Astrocyte (in vitro differentiated cells and primary cell): Measurements from ENCODE around the gene TMEM269. TPM values are rescaled to one million over a fixed set of nuclear protein-coding genes. Genes with fewer than 3 reads are reported as not detected.

Source experiments
- DNase-seq: peaks from one replicate; pipeline ENCODE4 v3.0.0-alpha.2; 2010; ENCODE audit warnings: low read depth
- FAIRE-seq: peaks from 2 replicates; lab custom pipeline; 2011; peaks lifted over from hg19 to GRCh38; lab: Jason Lieb, UNC
- H2AFZ ChIP-seq: 2 replicates; pipeline ENCODE4 v1.6.0; 2012; ENCODE audit warnings: low read depth, low read length, inconsistent platforms
- H3K27ac ChIP-seq: 2 replicates; pipeline ENCODE4 v1.5.1; 2011; ENCODE audit warnings: low read depth, low read length, inconsistent platforms
- H3K27me3 ChIP-seq: 2 replicates; pipeline ENCODE4 v1.6.0; 2011; ENCODE audit warnings: low read length, inconsistent platforms; ENCODE audit not compliant: insufficient read depth
- H3K36me3 ChIP-seq: 2 replicates; pipeline ENCODE4 v1.5.1; 2011; ENCODE audit warnings: low read length, inconsistent platforms; ENCODE audit not compliant: insufficient read depth
- H3K4me1 ChIP-seq: 2 replicates; pipeline ENCODE4 v1.5.1; 2011; ENCODE audit warnings: low read length, inconsistent platforms; ENCODE audit not compliant: insufficient read depth
- H3K4me2 ChIP-seq: 2 replicates; pipeline ENCODE4 v1.6.0; 2012; ENCODE audit warnings: low read length, inconsistent platforms
- H3K4me3 ChIP-seq: 2 replicates; pipeline ENCODE4 v1.5.1; 2011; ENCODE audit warnings: low read depth, mild to moderate bottlenecking, low read length, inconsistent platforms; ENCODE audit not compliant: insufficient read depth
- H3K79me2 ChIP-seq: 2 replicates; pipeline ENCODE4 v1.6.0; 2012; ENCODE audit warnings: mild to moderate bottlenecking, low read length, inconsistent platforms; ENCODE audit not compliant: insufficient read depth
- H3K9ac ChIP-seq: 2 replicates; pipeline ENCODE4 v1.6.0; 2012; ENCODE audit warnings: mild to moderate bottlenecking, low read length, inconsistent platforms
- H3K9me3 ChIP-seq: 2 replicates; pipeline ENCODE4 v1.5.1; 2012; ENCODE audit warnings: low read depth, mild to moderate bottlenecking, low read length, inconsistent platforms; ENCODE audit not compliant: insufficient read depth
- H4K20me1 ChIP-seq: 2 replicates; pipeline ENCODE4 v1.6.0; 2012; ENCODE audit warnings: low read length, inconsistent platforms; ENCODE audit not compliant: insufficient read depth
- H3K27ac Mint-ChIP-seq: one replicate; pipeline ENCODE4 v1.8.0; 2021; ENCODE audit warnings: mild to moderate bottlenecking, mixed read lengths; ENCODE audit not compliant: unreplicated experiment
- H3K27me3 Mint-ChIP-seq: one replicate; pipeline ENCODE4 v1.8.0; 2021; ENCODE audit warnings: low read depth, mixed read lengths; ENCODE audit not compliant: unreplicated experiment
- H3K36me3 Mint-ChIP-seq: one replicate; pipeline ENCODE4 v1.8.0; 2021; ENCODE audit warnings: low read depth, mixed read lengths; ENCODE audit not compliant: unreplicated experiment
- H3K4me1 Mint-ChIP-seq: one replicate; pipeline ENCODE4 v1.8.0; 2021; ENCODE audit warnings: low read depth, mixed read lengths; ENCODE audit not compliant: unreplicated experiment
- H3K4me3 Mint-ChIP-seq: one replicate; pipeline ENCODE4 v1.8.0; 2021; ENCODE audit warnings: mild to moderate bottlenecking, moderate library complexity, mixed read lengths; ENCODE audit not compliant: unreplicated experiment
- H3K9me3 Mint-ChIP-seq: one replicate; pipeline ENCODE4 v1.8.0; 2021; ENCODE audit warnings: mild to moderate bottlenecking, mixed read lengths; ENCODE audit not compliant: unreplicated experiment
- EZH2 ChIP-seq: IDR thresholded peaks from 2 replicates; pipeline ENCODE4 v1.6.1; 2012; ENCODE audit warnings: mild to moderate bottlenecking, low read length, inconsistent platforms; ENCODE audit not compliant: insufficient read depth
- total RNA-seq: library from RNA; stranded (reverse); gene quantifications from 2 replicates; pipeline ENCODE4 v1.2.1, GENCODE V29; 2021
- TF ChIP-seq, protein P1 (sequence below): IDR thresholded peaks from 2 replicates; pipeline ENCODE4 v1.5.1; 2011; ENCODE audit warnings: low read depth, mild to moderate bottlenecking, inconsistent platforms, low read length, moderate library complexity; ENCODE audit not compliant: insufficient read depth

The TMEM269 gene
- total RNA-seq, 1 donor from 2014 or later = 0.09 TPM

- Mint-ChIP-seq H3K27ac (no peak overlapping the region), H3K4me1 (peaks cover 5% of the 10 kb centered on the region), H3K4me3 (no peak overlapping the region), H3K36me3 (no peaks in the 10 kb centered on the region), H3K27me3 (peaks cover 3% of the 10 kb centered on the region), H3K9me3 (peaks cover 2% of the 10 kb centered on the region)
- no peaks in the 10 kb centered on the region for H3K79me2 ChIP-seq
- H3K9me3 ChIP-seq = no peaks in the 10 kb centered on the region
- no peak for DNase-seq
- no peak overlapping the region for H2AFZ ChIP-seq
- no peaks in the 10 kb centered on the region for H3K4me1 ChIP-seq
- no peak for FAIRE-seq
- H3K9ac ChIP-seq = no peak overlapping the region
- H3K4me3 ChIP-seq = no peak overlapping the region
- TF ChIP-seq, protein P1, sequence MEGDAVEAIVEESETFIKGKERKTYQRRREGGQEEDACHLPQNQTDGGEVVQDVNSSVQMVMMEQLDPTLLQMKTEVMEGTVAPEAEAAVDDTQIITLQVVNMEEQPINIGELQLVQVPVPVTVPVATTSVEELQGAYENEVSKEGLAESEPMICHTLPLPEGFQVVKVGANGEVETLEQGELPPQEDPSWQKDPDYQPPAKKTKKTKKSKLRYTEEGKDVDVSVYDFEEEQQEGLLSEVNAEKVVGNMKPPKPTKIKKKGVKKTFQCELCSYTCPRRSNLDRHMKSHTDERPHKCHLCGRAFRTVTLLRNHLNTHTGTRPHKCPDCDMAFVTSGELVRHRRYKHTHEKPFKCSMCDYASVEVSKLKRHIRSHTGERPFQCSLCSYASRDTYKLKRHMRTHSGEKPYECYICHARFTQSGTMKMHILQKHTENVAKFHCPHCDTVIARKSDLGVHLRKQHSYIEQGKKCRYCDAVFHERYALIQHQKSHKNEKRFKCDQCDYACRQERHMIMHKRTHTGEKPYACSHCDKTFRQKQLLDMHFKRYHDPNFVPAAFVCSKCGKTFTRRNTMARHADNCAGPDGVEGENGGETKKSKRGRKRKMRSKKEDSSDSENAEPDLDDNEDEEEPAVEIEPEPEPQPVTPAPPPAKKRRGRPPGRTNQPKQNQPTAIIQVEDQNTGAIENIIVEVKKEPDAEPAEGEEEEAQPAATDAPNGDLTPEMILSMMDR = no peak
- TF ChIP-seq EZH2 = no peak
- no peaks in the 10 kb centered on the region for H3K27me3 ChIP-seq
- H4K20me1 ChIP-seq = no peaks in the 10 kb centered on the region
- no peaks in the 10 kb centered on the region for H3K36me3 ChIP-seq
- H3K4me2 ChIP-seq = no peak overlapping the region
- H3K27ac ChIP-seq = no peak overlapping the region
Measured at GRCh38 chr1:42737257-42737656, 47.5 kb upstream of the TMEM269 start.

- no peaks in the 10 kb centered on the region for H3K27me3 ChIP-seq
- H3K4me1 Mint-ChIP-seq = peaks cover 5% of the 10 kb centered on the region
- DNase-seq (no peak), FAIRE-seq (no peak)
- H3K9me3 ChIP-seq = no peaks in the 10 kb centered on the region
- H3K79me2 ChIP-seq = no peaks in the 10 kb centered on the region
- peaks cover 2% of the 10 kb centered on the region for H3K9me3 Mint-ChIP-seq
- H3K4me2 ChIP-seq = no peak overlapping the region
- H3K36me3 ChIP-seq = no peaks in the 10 kb centered on the region
- no peaks in the 10 kb centered on the region for H4K20me1 ChIP-seq
- peaks cover 3% of the 10 kb centered on the region for H3K27me3 Mint-ChIP-seq
- TF ChIP-seq EZH2 = no peak
- H3K4me3 Mint-ChIP-seq = no peak overlapping the region
- H3K27ac Mint-ChIP-seq = no peak overlapping the region
- no peak overlapping the region for H3K4me3 ChIP-seq
- no peaks in the 10 kb centered on the region for H3K36me3 Mint-ChIP-seq
- H3K4me1 ChIP-seq = no peaks in the 10 kb centered on the region
- no peak overlapping the region for H3K27ac ChIP-seq
- no peak overlapping the region for H3K9ac ChIP-seq
- no peak overlapping the region for H2AFZ ChIP-seq
Measured at GRCh38 chr1:42737986-42738677, 46.7 kb upstream of the TMEM269 start.

- no peak for TF ChIP-seq EZH2
- TF ChIP-seq, protein P1 = no peak
- Histone ChIP-seq H3K27me3 (no peaks in the 10 kb centered on the region), H3K4me3 (no peak overlapping the region), H3K4me2 (no peak overlapping the region), H2AFZ (no peak overlapping the region), H3K4me1 (no peaks in the 10 kb centered on the region), H3K36me3 (no peaks in the 10 kb centered on the region), H3K9me3 (no peaks in the 10 kb centered on the region), H4K20me1 (no peaks in the 10 kb centered on the region), H3K79me2 (no peaks in the 10 kb centered on the region), H3K9ac (no peak overlapping the region), H3K27ac (no peak overlapping the region)
- Mint-ChIP-seq H3K36me3 (no peaks in the 10 kb centered on the region), H3K4me1 (peaks cover 5% of the 10 kb centered on the region), H3K27ac (peak overlapping the region; percentile 41), H3K9me3 (peaks cover 2% of the 10 kb centered on the region), H3K27me3 (peaks cover 3% of the 10 kb centered on the region), H3K4me3 (no peak overlapping the region)
- no peak for DNase-seq
- no peak for FAIRE-seq
Measured at GRCh38 chr1:42738678-42739226, 46.0 kb upstream of the TMEM269 start.
